RWPE2 (cell line): ENCODE measurements around the gene MPPED1.

Experiments used
- ATAC-seq: fragments of 200-7000 bp; cut with Tn5 transposase; 3 replicates; pipeline ENCODE4 v1.9.1; 2021; ENCODE audit warnings: low read depth
- DNase-seq: peaks from one replicate; pipeline ENCODE4 v3.0.0-alpha.2; 2020; ENCODE audit warnings: low spot score
- H3K27ac ChIP-seq: fragments of 450-650 bp; 2 replicates; pipeline ENCODE4 v1.5.1; 2017; ENCODE audit warnings: mild to moderate bottlenecking; ENCODE audit not compliant: poor library complexity, severe bottlenecking
- H3K27me3 ChIP-seq: fragments of 250-450 bp; sonication (Bioruptor Pico); 2 replicates; pipeline ENCODE4 v1.5.1; 2021; ENCODE audit warnings: mild to moderate bottlenecking, moderate library complexity; ENCODE audit not compliant: insufficient read depth, poor library complexity, severe bottlenecking
- H3K36me3 ChIP-seq: fragments of 250-450 bp; sonication (Bioruptor Pico); 2 replicates; pipeline ENCODE4 v1.5.1; 2020; ENCODE audit warnings: low read depth, mild to moderate bottlenecking, moderate library complexity
- H3K4me1 ChIP-seq: fragments of 250-450 bp; sonication (Bioruptor Pico); 2 replicates; pipeline ENCODE4 v1.5.1; 2021; ENCODE audit warnings: mild to moderate bottlenecking, moderate library complexity; ENCODE audit not compliant: insufficient read depth, poor library complexity, severe bottlenecking
- H3K4me3 ChIP-seq: fragments of 250-450 bp; sonication (Bioruptor Pico); 2 replicates; pipeline ENCODE4 v1.5.1; 2021; ENCODE audit warnings: mild to moderate bottlenecking, moderate library complexity; ENCODE audit not compliant: severe bottlenecking
- H3K9me3 ChIP-seq: fragments of 250-450 bp; sonication (Bioruptor Pico); 2 replicates; pipeline ENCODE4 v1.5.1; 2021; ENCODE audit warnings: mild to moderate bottlenecking, moderate library complexity; ENCODE audit not compliant: severe bottlenecking
- CTCF ChIP-seq: fragments of 450-650 bp; IDR thresholded peaks from one replicate; pipeline ENCODE4 v1.5.1; 2017; ENCODE audit warnings: mild to moderate bottlenecking, moderate library complexity; ENCODE audit not compliant: poor library complexity, severe bottlenecking

The MPPED1 gene

GRCh38 chr22:43532301-43533155 lies 120.7 kb downstream of the MPPED1 start:
- Histone ChIP-seq H3K27me3 (no peaks in the 10 kb centered on the region), H3K27ac (no peak overlapping the region), H3K4me3 (no peak overlapping the region), H3K9me3 (no peaks in the 10 kb centered on the region), H3K4me1 (peaks cover 28% of the 10 kb centered on the region), H3K36me3 (no peaks in the 10 kb centered on the region)
- ATAC-seq (no peak), DNase-seq (no peak)
- TF ChIP-seq CTCF, result no peak

- H3K4me1 ChIP-seq, result peaks cover 28% of the 10 kb centered on the region
- H3K9me3 ChIP-seq, result no peaks in the 10 kb centered on the region
- TF ChIP-seq CTCF, result no peak
- no peaks in the 10 kb centered on the region for H3K27me3 ChIP-seq
- ATAC-seq (no peak), DNase-seq (no peak)
- H3K4me3 ChIP-seq, result no peak overlapping the region
- no peaks in the 10 kb centered on the region for H3K36me3 ChIP-seq
- H3K27ac ChIP-seq, result no peak overlapping the region
Measured at GRCh38 chr22:43533156-43533530, 121.3 kb downstream of the MPPED1 start.

GRCh38 chr22:43533656-43534428 lies 122.0 kb downstream of the MPPED1 start:
- no peak for TF ChIP-seq CTCF
- ATAC-seq (no peak), DNase-seq (no peak)
- no peaks in the 10 kb centered on the region for H3K27me3 ChIP-seq
- peaks cover 28% of the 10 kb centered on the region for H3K4me1 ChIP-seq
- no peaks in the 10 kb centered on the region for H3K36me3 ChIP-seq
- no peaks in the 10 kb centered on the region for H3K9me3 ChIP-seq
- H3K4me3 ChIP-seq, result no peak overlapping the region
- no peak overlapping the region for H3K27ac ChIP-seq

GRCh38 chr22:43534916-43535315 lies 123.1 kb downstream of the MPPED1 start:
- no peak for ATAC-seq
- H3K27ac ChIP-seq, result peak overlapping the region; percentile 50
- no peak for TF ChIP-seq CTCF

More at GRCh38 chr22:43534916-43535315, 123.1 kb downstream of the MPPED1 start:
- no peak overlapping the region for H3K4me3 ChIP-seq
- H3K4me1 ChIP-seq, result peaks cover 26% of the 10 kb centered on the region
- no peaks in the 10 kb centered on the region for H3K9me3 ChIP-seq
- H3K36me3 ChIP-seq, result no peaks in the 10 kb centered on the region
- H3K27me3 ChIP-seq, result no peaks in the 10 kb centered on the region
- no peak for DNase-seq
